Neural crest cell (in vitro differentiated cells): ENCODE measurements around the gene ARHGAP15. TPM values are rescaled to one million over a fixed set of nuclear protein-coding genes. Genes with fewer than 3 reads are reported as not detected.

Experiments
- DNase-seq: peaks from one replicate; pipeline ENCODE4 v3.0.0; 2021; ENCODE audit warnings: low read depth, mixed read lengths, low spot score
- H3K27ac Mint-ChIP-seq: one replicate; pipeline ENCODE4 v1.8.0; 2021; ENCODE audit warnings: mild to moderate bottlenecking, mixed read lengths; ENCODE audit not compliant: unreplicated experiment
- H3K27me3 Mint-ChIP-seq: 2 replicates; pipeline ENCODE4 v1.8.0; 2021; ENCODE audit warnings: low read depth, mild to moderate bottlenecking, mixed read lengths
- H3K36me3 Mint-ChIP-seq: 2 replicates; pipeline ENCODE4 v1.8.0; 2021; ENCODE audit warnings: low read depth, mild to moderate bottlenecking, mixed read lengths
- H3K4me1 Mint-ChIP-seq: 2 replicates; pipeline ENCODE4 v1.8.0; 2021; ENCODE audit warnings: mixed read lengths
- H3K4me3 Mint-ChIP-seq: one replicate; pipeline ENCODE4 v1.8.0; 2021; ENCODE audit warnings: mild to moderate bottlenecking, mixed read lengths
- H3K9me3 Mint-ChIP-seq: 2 replicates; pipeline ENCODE4 v1.8.0; 2021; ENCODE audit warnings: mixed read lengths
- total RNA-seq: library from RNA; stranded (reverse); gene quantifications from 2 replicates; pipeline ENCODE4 v1.2.1, GENCODE V29; 2021
- TF ChIP-seq, protein P1 (sequence below): fragments of 200-600 bp; sonication (generic); conservative IDR thresholded peaks from 2 replicates; pipeline ENCODE4 v1.5.0; 2021; ENCODE audit warnings: antibody characterized with exemption, mild to moderate bottlenecking

Gene ARHGAP15
- total RNA-seq, 1 donor from 2014 or later, result 2.8 TPM

DNA sequence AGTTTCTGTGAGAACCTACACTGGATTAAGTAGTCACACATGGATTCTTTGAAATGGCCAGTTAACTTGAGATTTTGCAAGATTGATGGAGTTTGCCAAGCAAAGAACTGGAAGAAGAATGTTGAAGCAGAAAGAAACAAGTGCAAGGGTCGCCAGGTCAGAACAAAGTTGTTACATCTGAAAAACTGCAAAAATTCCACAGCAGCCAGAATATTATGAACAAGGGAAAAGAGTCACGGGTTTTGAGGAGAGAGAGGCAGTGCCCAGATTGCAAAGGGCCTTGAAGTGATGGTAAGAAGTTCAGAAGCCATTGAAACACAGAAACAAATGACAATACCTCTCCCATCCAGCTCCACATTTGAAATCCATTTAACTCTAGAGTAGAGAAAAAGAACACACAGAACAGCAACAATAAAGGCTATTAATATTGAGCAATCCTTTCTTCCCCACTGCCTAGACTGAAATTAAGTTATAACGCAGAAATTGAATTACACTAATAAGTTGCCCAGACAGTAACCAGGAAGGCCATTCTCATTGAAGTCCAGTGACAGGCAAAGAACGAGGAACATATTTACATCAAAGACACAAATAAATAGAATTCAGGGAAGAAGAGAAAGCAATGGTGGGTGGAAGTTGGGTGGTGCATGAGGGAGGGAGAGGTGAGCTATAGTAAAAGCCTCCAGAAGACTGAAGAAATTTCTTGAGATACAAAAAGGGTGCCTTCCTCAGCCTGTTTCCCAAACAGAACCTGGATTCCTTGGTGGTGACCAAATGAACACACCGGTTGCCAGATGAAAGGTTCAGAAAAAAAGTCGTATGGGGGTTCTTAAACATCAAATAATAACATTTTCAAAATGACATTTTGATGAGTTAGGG, 80.6 kb downstream of the ARHGAP15 start:
- no peaks in the 10 kb centered on the region for H3K27me3 Mint-ChIP-seq
- no peak overlapping the region for H3K4me3 Mint-ChIP-seq
- H3K9me3 Mint-ChIP-seq, result no peaks in the 10 kb centered on the region
- TF ChIP-seq, protein P1, sequence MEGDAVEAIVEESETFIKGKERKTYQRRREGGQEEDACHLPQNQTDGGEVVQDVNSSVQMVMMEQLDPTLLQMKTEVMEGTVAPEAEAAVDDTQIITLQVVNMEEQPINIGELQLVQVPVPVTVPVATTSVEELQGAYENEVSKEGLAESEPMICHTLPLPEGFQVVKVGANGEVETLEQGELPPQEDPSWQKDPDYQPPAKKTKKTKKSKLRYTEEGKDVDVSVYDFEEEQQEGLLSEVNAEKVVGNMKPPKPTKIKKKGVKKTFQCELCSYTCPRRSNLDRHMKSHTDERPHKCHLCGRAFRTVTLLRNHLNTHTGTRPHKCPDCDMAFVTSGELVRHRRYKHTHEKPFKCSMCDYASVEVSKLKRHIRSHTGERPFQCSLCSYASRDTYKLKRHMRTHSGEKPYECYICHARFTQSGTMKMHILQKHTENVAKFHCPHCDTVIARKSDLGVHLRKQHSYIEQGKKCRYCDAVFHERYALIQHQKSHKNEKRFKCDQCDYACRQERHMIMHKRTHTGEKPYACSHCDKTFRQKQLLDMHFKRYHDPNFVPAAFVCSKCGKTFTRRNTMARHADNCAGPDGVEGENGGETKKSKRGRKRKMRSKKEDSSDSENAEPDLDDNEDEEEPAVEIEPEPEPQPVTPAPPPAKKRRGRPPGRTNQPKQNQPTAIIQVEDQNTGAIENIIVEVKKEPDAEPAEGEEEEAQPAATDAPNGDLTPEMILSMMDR, result no peak
- H3K4me1 Mint-ChIP-seq, result peaks cover 5% of the 10 kb centered on the region
- peak overlapping the region; percentile 44 for H3K27ac Mint-ChIP-seq
- no peak for DNase-seq
- H3K36me3 Mint-ChIP-seq, result no peaks in the 10 kb centered on the region

GRCh38 chr2:143210446-143210819, 81.2 kb downstream of the ARHGAP15 start:
- Mint-ChIP-seq H3K4me3 (no peak overlapping the region), H3K36me3 (no peaks in the 10 kb centered on the region), H3K4me1 (peaks cover 5% of the 10 kb centered on the region), H3K27ac (no peak overlapping the region), H3K9me3 (peaks cover 2% of the 10 kb centered on the region), H3K27me3 (no peaks in the 10 kb centered on the region)
- TF ChIP-seq, protein P1, result no peak
- DNase-seq, result no peak

DNA sequence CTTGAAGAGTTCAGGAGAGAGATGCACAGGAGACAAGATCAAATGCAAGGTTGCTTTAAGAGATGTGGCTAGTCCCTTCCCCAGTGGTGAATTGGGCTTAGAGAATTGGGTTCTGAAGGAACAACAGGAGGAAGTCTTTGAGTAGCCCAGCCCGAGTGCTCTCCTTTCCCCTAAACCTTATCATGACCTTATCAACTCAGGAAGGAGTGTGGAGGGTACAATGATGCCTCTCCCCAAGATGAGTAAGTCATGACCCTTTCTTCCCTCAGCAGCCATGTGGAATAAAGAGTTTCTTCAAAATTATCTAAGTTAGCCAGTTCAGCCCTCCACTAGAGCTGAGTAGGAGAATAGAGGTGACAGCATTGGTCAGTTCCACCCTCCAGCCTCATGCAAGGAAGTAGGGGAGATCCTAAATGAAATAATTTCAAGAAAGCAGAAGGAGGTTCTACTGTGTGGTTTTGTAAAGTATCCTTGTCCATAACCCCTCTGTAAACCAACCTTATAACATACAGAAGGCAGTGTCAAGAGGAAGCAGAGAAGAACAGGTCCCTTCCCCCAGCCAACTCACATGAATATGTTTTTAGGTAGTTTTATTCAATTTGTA, 88.4 kb downstream of the ARHGAP15 start:
- no peak for DNase-seq
- H3K27ac Mint-ChIP-seq, result no peak overlapping the region
- H3K4me1 Mint-ChIP-seq, result no peaks in the 10 kb centered on the region
- H3K9me3 Mint-ChIP-seq, result peaks cover 3% of the 10 kb centered on the region
- no peaks in the 10 kb centered on the region for H3K36me3 Mint-ChIP-seq
- no peak overlapping the region for H3K4me3 Mint-ChIP-seq
- no peaks in the 10 kb centered on the region for H3K27me3 Mint-ChIP-seq
- TF ChIP-seq, protein P1, result no peak

- H3K36me3 Mint-ChIP-seq, result no peaks in the 10 kb centered on the region
- no peak for DNase-seq
- H3K9me3 Mint-ChIP-seq, result peaks cover 3% of the 10 kb centered on the region
- no peak overlapping the region for H3K4me3 Mint-ChIP-seq
- no peaks in the 10 kb centered on the region for H3K27me3 Mint-ChIP-seq
- no peak overlapping the region for H3K27ac Mint-ChIP-seq
- H3K4me1 Mint-ChIP-seq, result no peaks in the 10 kb centered on the region
- TF ChIP-seq, protein P1, result no peak
Measured at GRCh38 chr2:143218621-143219020, 89.4 kb downstream of the ARHGAP15 start.

DNA sequence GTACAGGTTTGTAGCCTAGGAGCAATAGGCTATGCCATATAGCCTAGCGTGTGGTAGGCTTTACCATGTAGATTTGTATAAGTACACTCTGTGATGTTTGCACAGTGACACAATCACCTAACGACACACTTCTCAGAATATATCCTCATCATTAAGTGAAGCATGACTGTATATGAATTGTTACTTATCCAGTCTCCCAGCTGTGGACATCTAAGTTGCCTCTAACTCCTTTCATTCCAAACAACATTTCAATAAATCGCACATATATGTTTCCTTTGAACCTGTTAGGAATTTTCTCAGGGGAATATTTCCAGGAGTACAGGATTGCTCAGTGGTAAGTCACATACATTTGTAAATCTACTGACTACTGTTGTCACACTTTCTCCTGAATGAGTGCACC, 90.0 kb downstream of the ARHGAP15 start:
- Mint-ChIP-seq H3K27ac (no peak overlapping the region), H3K27me3 (no peaks in the 10 kb centered on the region)
- TF ChIP-seq, protein P1, result no peak

More for the DNA sequence above, 90.0 kb downstream of the ARHGAP15 start:
- H3K36me3 Mint-ChIP-seq, result no peaks in the 10 kb centered on the region
- DNase-seq, result no peak
- no peak overlapping the region for H3K4me3 Mint-ChIP-seq
- H3K9me3 Mint-ChIP-seq, result peaks cover 3% of the 10 kb centered on the region
- H3K4me1 Mint-ChIP-seq, result no peaks in the 10 kb centered on the region
